GM19395 (cell line): Measurements from ENCODE around the gene RERGL.
"Not testable (repeated sequence)": the region's sequence is repeated elsewhere in the genome, so short reads cannot be mapped to it uniquely, and the experiment has no call there.

Experiments
- ATAC-seq: cut with Tn5 transposase; IDR thresholded peaks from one replicate; pipeline ENCODE4 v1.9.1; 2021; ENCODE audit warnings: mild to moderate bottlenecking, moderate library complexity; ENCODE audit not compliant: unreplicated experiment

RERGL gene, protein sequence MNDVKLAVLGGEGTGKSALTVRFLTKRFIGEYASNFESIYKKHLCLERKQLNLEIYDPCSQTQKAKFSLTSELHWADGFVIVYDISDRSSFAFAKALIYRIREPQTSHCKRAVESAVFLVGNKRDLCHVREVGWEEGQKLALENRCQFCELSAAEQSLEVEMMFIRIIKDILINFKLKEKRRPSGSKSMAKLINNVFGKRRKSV

GRCh38 chr12:18090093-18090492 is at the start of gene RERGL:
Gene RERGL (minus strand): TSS chr12:18090193. CDS start chr12:18090140, 53 bp downstream.
- ATAC-seq: no peak

DNA sequence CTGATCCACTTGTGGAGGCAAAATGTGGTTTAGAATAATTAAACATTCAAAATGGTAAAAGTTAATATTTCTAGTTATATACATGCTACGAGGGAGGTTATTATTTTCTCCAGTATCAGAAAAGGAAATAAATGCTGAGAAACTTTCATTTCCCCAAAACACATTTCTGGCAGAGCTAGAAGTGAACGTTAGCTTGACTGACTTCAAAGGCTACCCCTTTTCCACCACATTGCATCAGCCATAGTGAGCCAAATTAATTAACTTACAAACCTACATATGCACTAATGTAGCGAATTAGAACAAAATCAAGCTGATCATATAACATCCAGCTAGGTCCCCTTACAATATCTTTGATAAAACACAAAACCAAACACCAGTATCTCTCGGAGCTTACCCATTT is 49.3 kb upstream of the RERGL start:
- no peak for ATAC-seq

- ATAC-seq: no peak
Measured at GRCh38 chr12:18135509-18135908, 45.5 kb upstream of the RERGL start.

DNA sequence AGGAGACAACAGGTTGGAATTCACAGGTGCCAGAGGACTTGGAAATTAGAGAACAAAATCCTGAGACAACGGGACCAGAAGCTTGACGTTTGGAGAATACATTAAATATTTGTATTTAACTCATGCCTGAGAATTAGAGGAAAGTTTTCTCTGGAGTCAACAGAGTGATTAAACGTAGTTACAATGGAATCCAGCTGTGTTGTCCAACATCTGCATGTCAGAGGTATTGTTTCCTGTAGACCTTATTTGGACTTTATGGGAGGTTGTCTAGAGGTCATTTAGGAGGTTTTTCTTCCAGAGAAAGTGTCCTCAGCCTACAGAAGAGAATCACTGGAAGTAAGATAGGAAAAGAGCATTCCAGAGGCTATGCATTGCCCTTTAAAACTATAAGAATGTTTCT is 45.1 kb upstream of the RERGL start:
- ATAC-seq: no peak

- no peak for ATAC-seq
Measured at GRCh38 chr12:18130851-18131250, 40.9 kb upstream of the RERGL start.

GRCh38 chr12:18123707-18124106 is 33.7 kb upstream of the RERGL start:
- ATAC-seq: no peak

- ATAC-seq: no peak
Measured at GRCh38 chr12:18120899-18121298, 30.9 kb upstream of the RERGL start.

DNA sequence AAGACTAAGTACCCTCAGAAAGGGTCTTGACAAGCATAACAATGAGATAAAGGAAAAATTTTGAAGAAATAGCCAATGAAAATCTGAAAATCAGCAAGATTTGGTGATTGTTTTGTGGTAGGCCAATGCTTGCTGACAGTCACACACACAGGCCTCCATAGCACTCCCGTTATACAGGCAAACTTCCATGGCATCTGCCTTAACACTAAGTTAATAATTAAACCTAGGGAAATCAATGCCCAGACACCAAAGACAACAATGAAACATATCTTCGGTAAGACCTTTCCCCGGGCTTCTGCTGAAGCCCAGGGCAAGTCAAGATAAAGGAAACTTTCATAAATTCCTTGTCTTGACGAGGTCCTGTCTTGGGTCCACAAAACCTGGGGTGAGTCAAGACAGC is 18.6 kb upstream of the RERGL start:
- ATAC-seq: no peak

DNA sequence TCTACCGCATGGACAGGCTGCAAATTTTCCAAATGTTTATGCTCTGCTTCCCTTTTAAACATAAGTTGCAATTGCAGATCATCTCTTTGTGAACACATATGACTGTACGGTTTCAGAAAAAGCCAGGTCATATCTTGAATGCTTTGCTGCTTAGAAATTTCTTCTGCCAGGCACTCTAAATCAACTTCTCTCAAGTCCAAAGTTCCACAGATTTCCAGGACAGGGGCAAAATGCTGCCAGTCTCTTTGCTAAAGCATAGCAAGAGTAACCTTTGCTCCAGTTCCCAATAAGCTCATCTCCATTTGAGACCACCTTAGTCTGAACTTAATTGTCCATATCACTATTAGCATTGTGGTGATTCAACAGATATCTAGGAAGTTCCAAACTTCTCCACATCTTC is 13.6 kb upstream of the RERGL start:
- no peak for ATAC-seq

GRCh38 chr12:18101043-18101442 is 11.1 kb upstream of the RERGL start:
- ATAC-seq: no peak

DNA sequence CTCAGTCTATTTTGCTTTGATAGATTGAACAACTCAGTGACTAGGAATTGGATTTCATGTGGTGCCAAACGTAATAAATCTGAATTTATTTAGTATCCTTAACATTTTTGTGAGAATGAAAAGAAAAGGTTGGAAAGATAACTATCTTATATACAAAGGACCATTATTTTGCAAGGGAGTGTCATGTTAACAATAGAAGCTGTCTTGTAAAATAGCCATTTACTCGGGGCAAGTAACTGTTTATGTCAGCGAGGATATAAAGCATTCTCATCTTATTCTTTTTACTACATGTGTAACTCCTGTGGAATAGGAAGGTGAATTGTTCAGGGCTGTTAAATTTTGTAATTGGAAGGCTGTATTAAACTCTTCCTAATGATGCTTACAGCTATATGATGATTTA is 5.9 kb downstream of the RERGL start:
- no peak for ATAC-seq

- no peak for ATAC-seq
Measured at GRCh38 chr12:18079541-18080246, 10.3 kb downstream of the RERGL start.

DNA sequence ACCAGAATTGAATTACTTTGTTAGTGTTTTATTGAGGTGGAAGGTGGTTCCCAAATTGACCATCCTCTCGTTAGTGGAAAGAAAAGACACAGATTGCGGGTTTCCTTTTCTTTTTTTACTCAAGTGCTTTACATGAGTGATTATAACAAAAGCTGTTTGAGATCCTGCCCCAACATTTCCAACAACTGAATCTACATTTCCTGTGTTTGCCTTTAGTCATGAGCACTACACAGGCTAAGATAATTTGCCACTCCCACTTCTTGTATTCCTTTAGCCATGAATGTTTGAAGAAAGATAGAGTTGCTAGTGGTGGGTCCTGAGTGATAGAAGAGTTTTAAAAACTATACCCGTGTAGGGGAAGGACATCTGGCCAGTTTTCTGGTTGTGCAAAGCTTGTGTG is 16.0 kb downstream of the RERGL start:
- no peak for ATAC-seq

DNA sequence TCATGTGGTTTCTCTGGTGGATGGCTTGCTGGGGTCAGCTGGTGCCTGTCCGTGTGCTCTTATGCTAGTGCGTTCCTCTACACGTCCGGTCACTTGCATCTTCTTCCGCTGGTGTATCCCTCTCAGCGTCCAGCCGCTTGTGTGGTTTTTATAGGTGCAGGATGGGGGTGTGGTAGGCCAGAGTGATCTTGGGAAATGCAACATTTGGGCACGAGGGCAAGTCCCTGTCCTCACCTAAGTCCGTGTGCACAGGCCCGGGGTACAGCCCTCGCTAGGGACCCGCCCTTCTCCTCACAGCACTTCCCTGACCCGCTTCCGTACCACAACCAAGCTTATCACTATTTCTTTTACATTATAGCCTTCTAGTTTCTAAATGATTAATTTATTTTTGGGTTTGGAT is 17.3 kb downstream of the RERGL start:
- no peak for ATAC-seq

GRCh38 chr12:18071336-18071735 is 18.7 kb downstream of the RERGL start:
- ATAC-seq: no peak

DNA sequence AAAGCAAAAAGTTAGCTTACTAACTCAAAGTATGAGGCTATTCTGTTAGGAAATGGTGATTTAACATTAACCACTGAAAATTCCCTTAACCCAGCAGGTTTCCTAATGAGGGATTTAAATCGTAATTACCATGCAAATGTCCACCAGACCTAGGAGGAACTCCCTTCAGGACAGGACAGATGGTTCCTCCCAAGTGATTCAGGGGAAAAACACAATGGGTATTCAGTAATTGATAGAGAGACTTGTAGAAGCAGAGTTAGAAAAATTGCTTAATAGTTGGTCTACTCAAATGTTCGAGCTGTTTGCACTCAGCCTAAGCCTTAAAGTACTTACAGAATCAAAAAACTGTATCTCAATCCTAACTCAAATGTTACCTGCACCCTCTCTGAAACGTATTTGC is 21.6 kb downstream of the RERGL start:
- no peak for ATAC-seq

DNA sequence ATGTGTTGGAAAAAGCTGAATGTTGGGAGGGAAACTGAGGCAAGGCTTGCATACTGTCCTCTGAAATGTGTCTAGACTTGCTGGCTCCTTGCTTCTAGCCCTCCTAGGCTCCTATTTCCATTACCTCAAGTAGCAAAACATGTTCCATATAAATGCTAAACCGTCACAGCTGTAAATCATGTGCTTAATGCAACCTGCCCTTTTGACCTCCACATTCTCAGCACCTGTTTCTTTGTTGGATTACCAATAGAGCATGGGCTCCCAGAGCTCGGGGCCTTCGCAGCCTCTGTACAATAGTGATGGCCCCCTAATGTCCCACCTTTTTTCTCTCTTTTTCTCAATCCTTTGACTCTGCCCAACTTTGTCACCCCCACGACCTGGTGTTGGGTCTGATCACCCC is 23.3 kb downstream of the RERGL start:
- no peak for ATAC-seq

DNA sequence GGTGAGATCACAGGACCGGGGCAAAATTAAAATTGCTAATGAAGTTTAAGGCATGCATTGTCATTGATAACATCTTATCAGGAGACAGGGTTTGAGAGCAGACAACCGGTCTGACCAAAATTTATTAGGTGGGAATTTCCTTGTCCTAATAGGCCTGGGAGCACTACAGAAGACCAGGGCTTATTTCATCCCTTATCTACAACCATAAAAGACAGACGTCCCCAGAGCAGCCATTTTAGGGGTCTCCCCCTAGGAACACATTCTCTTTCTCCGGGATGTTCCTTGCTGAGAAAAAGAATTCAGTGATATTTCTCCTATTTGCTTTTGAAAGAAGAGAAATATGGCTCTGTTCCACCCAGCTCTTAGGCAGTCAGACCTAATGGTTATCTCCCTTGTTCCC is 27.1 kb downstream of the RERGL start:
- ATAC-seq: not testable (repeated sequence)

DNA sequence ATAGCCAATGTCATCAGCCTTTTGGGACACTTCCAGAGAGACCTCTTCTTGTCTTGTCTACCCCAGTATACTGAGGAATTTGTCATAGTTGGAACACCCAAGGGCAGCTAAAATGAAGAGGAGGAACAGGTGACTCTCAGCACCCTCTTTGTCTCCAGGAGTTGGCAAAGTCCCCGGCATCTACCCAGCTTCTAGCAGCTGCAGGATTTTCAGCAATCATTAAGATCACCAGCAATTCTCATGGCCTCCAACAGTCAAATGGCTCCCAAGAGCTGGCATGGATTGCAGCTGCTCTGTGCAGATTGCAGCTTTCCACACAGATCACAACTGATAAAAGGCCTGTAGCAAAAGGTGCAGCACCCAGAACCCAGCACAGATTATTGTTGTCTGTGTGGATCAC is 32.9 kb downstream of the RERGL start:
- no peak for ATAC-seq

DNA sequence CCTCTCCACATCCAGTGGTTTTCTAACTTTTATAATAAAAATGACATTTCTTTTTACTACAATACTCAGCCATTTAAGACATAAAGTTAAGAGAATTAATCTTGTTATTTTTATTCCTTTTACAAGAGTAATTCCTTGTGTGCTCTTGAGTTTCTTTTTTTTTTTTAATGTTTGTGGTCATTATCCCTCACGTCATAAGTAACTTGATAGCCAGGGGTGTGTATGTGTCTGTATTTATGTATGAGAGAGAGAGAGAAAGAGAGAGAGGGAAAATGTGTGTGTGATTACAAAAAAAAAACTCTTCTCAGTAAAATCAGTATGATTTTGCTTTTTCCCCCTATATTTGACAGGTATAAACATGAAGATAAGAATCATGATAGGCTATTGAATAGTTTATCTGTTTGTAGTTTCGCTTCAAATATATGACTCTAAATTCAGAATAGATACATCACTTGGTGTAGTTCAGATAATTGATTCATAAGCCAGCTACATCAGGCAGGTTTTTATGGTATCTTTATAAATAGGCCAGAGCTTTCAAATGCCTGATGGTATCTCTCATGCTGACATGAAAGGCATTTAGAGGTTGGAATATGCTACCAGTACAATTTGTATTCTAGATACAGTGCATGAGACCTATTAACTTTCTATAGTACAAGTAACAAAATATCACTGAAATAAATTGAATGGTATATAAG is 34.9 kb downstream of the RERGL start:
- no peak for ATAC-seq

DNA sequence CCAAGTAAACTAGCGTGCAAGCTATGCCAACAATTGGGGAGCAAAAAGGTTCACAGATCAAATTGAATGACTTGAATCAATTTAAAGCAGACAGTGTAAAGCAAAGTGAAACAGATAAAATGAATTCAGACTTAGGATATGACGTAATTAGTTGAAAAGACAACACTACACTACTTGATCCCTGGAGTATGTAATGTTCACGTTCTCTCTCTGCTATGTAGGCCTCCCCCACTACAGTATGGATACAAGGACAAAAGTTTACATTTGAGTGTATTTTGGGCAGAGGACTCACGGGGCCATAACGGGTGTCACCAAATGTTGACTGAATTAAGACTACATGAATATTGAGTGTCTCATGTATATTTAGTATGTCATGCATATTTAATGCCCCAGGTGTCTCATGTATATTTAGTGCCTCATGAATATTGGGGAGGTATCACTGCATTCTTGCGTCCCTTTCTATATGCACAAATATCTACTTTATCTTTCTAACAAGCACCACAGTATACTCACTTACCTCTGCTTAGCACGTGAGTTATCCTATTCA is 44.5 kb downstream of the RERGL start:
- no peak for ATAC-seq
